HG02970 (cell line): ENCODE results near the gene LPAR1.
A peak's percentile ranks its signal among the peaks of the same experiment; 100 is the strongest.
"Not testable (repeated sequence)": the region's sequence is repeated elsewhere in the genome, so short reads cannot be mapped to it uniquely, and the experiment has no call there.

Experiments
- ATAC-seq: cut with Tn5 transposase; IDR thresholded peaks from one replicate; pipeline ENCODE4 v1.9.1; 2021; ENCODE audit warnings: mild to moderate bottlenecking, moderate library complexity, moderate number of reproducible peaks; ENCODE audit not compliant: unreplicated experiment, low FRiP score

Gene LPAR1

DNA sequence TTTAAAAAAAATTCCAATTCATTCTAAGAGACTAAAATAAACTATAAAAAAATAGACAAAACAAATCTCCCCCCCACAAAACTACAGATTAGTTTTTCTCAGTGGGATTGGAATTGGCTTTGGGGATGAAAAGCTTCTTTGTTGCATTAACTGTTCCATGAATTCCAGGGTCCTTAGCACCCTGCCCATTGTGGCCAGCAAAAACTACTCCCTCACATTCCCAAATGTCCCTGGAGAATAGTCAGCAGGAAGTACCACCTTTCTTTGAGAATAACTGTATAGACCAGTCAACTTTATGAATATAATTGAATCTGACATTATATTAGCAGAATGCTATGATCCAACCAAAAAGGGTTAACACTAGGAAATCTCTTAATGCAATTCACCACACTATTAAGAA, 147.9 kb downstream of the LPAR1 start:
- ATAC-seq: no peak

DNA sequence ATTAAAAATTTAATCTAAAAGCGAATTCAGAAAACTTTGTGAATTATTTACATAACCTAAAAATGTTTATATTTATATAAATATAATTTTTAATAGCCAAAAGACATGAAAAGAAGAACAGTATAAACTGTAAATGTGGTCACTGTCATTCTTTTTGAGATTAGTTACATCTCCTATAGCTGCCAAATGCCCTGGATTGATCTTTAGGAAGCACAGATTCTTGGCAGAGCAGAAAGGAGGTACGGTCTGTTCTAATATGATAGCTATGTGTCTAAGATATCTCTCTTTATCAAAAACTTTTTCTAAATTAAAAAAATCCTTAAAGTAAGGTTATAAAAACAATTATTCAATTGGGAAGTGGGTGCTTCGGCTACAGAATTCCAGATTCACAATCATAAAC, 151.0 kb downstream of the LPAR1 start:
- ATAC-seq: no peak

DNA sequence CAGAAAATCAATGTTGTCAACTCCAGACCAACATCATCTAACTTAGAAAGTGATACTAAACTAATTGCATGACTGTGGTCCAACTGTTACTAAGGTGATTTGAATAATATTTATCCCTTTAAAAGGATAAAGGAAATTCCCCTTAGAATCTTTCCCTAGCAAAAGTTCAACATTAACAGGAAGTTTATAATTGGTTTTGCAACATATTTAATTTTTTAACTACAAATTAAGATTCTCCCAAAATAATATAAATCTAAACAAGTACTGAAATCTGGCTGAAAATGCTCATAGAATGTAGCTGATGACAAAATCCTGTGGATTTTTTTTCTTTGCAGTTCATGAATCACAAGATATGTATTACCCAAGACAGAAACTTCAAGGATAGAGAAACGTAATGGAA, 151.4 kb downstream of the LPAR1 start:
- ATAC-seq: no peak

DNA sequence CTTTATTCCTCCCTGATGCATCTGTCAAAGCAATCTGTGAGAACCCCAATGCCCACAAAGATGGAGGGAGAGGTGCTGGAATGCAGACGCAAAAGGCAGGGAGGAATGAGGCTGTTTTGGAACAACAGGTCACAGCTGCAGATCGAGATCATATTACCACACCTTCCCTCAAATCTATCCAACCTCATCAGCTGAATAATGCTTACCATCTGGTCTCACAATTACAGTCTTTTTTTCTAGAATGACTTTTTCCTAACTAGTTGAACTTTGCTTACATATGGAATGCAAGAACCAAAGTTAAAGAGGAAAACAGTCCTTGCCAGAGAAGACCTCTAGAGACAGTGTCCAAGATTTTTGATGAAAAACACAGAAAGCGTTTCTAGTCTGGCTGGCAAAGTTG, 158.1 kb downstream of the LPAR1 start:
- no peak for ATAC-seq

GRCh38 chr9:110877374-110877773, 160.9 kb downstream of the LPAR1 start:
- no peak for ATAC-seq

DNA sequence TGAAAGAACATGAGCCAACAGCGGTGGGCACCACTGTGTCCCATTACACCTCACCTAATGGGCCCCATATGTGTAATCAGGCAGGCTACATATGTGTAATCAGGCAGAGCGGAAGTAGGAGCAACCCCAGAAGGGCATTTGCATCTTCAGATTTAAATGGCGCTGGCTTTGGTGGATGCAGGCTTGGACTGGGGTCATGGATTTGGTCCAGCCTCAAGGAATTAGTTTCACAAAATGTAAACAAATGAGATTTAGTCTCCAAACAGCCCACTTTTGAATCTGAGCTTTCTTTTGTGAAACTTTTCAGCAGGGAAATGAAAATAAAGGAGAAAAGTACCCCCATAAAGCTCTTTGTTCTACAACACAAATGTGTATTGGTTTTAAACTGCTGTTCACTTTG, 161.3 kb downstream of the LPAR1 start:
- ATAC-seq: no peak

- ATAC-seq: peak; percentile 78
These were observed 163.2 kb downstream of the LPAR1 start for GRCh38 chr9:110874963-110875674.

DNA sequence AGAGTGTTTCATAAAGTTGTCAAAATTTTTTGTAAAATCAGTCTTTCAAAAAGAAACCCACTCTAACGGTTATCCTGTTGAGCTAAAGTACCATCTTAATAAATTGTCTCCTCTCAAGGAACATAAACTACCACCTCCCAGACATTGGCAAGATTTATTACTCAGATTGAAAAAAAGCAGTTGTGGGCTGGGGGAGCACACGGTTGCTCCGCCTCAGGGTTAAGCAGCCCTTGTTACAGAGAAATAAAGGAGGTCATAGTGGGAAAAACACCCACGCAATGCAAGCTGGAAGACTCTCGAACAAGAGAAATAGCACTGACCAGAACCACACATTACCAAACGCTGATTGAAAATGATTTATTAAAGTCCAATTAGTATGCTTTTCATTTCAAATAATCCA, 165.3 kb downstream of the LPAR1 start:
- no peak for ATAC-seq

DNA sequence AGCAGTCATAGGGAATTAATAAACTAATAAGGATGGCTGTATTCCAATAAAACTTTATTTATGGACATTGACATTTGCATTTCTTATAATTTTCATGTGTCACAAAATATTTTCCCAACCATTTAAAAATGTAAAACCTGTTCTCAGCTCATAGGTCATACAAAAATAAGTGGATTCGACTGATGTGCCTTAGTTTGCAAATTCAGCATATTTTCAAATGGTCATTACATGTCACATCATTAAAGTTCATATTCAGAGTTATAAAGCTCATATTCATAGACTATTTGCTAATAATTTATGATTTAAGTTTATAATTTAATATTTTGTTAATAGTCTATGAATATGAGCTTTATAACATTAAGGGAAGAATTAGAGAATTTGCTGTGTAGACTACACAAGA, 166.5 kb downstream of the LPAR1 start:
- ATAC-seq: no peak

GRCh38 chr9:110869931-110870330, 168.3 kb downstream of the LPAR1 start:
- no peak for ATAC-seq

- ATAC-seq: no peak
These were observed 174.3 kb downstream of the LPAR1 start for GRCh38 chr9:110864011-110864410.

- ATAC-seq: not testable (repeated sequence)
These were observed 176.7 kb downstream of the LPAR1 start for GRCh38 chr9:110861370-110862110.

DNA sequence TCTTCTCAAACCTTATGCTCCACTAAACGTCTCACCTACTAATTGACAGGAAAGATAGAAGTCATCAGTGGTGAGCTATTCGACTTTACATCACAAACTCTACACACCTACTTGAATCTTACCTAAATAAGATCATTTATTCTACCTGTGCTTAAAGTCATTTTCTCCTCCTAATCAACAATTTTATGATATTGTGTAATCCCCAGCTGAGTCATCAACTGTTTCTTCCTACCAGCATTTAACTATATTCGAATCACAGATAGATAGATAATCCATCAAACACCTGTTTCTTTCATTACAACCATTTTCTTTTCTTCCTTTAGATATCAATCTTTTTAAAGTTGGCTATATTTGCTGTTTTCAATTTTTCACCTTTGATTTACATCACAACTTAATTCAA, 181.5 kb downstream of the LPAR1 start:
- no peak for ATAC-seq

GRCh38 chr9:110850401-110851135, 187.7 kb downstream of the LPAR1 start:
- no peak for ATAC-seq

DNA sequence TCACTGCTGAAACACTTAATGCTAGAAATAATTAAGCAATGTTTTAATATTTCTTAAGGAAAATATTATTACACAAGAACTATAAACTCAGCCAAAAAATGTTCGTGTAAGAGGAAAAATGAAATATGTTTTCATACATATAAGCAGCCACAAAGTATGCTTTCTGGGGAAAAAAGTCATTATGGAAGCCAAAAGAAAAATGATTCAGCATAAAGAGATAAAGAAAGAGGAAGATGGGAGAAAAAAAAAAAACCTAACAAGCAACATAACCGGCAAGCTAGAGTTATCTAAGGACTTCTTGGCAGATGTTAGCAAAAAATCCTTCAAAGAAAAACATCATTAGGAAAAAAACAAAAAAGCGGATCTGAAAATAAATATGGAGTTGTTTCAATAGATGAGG, 190.6 kb downstream of the LPAR1 start:
- no peak for ATAC-seq

DNA sequence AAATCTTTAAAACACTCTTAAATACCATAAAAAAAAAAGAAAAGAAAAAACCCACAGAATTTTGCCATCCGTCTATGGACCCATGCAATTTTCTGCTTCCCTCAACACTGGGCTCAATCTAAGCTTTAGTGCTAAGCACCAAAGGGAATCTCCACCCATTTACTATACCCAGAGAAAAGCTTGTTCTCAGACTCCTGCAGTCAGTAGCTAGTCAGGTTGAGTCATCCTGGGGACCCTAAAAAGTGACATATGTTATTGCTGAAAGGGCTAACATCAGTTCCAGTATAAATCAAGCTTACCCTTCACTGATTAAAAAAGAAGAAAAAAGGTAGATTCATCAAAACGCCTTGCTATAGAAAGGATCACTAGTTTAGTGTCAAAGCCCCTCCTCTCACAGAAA, 192.1 kb downstream of the LPAR1 start:
- no peak for ATAC-seq

GRCh38 chr9:110844121-110844520, 194.1 kb downstream of the LPAR1 start:
- no peak for ATAC-seq

GRCh38 chr9:110842986-110843385, 195.3 kb downstream of the LPAR1 start:
- no peak for ATAC-seq

- no peak for ATAC-seq
These were observed 196.1 kb downstream of the LPAR1 start for GRCh38 chr9:110842169-110842568.

- ATAC-seq: no peak
These were observed 200.8 kb downstream of the LPAR1 start for GRCh38 chr9:110837401-110838005.

GRCh38 chr9:110835859-110836271, 202.4 kb downstream of the LPAR1 start:
- no peak for ATAC-seq
